Keratinocyte (primary cell): ENCODE results near the gene THAP2. TPM values are rescaled to one million over a fixed set of nuclear protein-coding genes. Genes with fewer than 3 reads are reported as not detected.

Source experiments
- DNase-seq: peaks from one replicate; pipeline ENCODE4 v3.0.0-alpha.2; 2011; ENCODE audit warnings: low read depth, missing footprints, low spot score
- FAIRE-seq: peaks from 2 replicates; lab custom pipeline; 2011; peaks lifted over from hg19 to GRCh38; lab: Jason Lieb, UNC
- H2AFZ ChIP-seq: 2 replicates; pipeline ENCODE4 v1.6.0; 2012; ENCODE audit warnings: low read length, control low read depth, inconsistent platforms; ENCODE audit not compliant: control insufficient read depth
- H3K27ac ChIP-seq: 2 replicates; pipeline ENCODE4 v1.5.1; 2011; ENCODE audit warnings: low read length; ENCODE audit not compliant: control insufficient read depth, insufficient read depth
- H3K27me3 ChIP-seq: 3 replicates; pipeline ENCODE4 v1.6.0; 2011; ENCODE audit warnings: low read length; ENCODE audit not compliant: control insufficient read depth, insufficient read depth; ENCODE audit errors: extremely low read depth
- H3K36me3 ChIP-seq, 2 experiments: 2 replicates in 1 of 2; 3 replicates in 1 of 2; pipeline ENCODE4 v1.5.1; 2011; ENCODE audit warnings: low read length in 2 of 2, mild to moderate bottlenecking in 1 of 2; ENCODE audit not compliant: control insufficient read depth in 2 of 2, insufficient read depth in 2 of 2; ENCODE audit errors: extremely low read depth in 1 of 2
- H3K4me1 ChIP-seq: 3 replicates; pipeline ENCODE4 v1.5.1; 2011; ENCODE audit warnings: low read length; ENCODE audit not compliant: control insufficient read depth, insufficient read depth; ENCODE audit errors: extremely low read depth
- H3K4me2 ChIP-seq: 3 replicates; pipeline ENCODE4 v1.6.0; 2011; ENCODE audit warnings: low read depth, low read length; ENCODE audit not compliant: control insufficient read depth, insufficient read depth; ENCODE audit errors: extremely low read depth
- H3K4me3 ChIP-seq, 3 experiments: fragments of 200-600 bp in 1 of 3; sonication (generic) in 1 of 3; 2 replicates in 2 of 3; 3 replicates in 1 of 3; pipeline ENCODE4 v1.5.1; 2011 to 2016; ENCODE audit warnings: low read length in 3 of 3, mild to moderate bottlenecking in 3 of 3, control low read depth in 2 of 3, inconsistent platforms in 1 of 3, low read depth in 1 of 3, mixed read lengths in 1 of 3, mixed run types in 1 of 3, moderate library complexity in 1 of 3; ENCODE audit not compliant: control insufficient read depth in 2 of 3, insufficient read depth in 2 of 3; ENCODE audit errors: extremely low read depth in 1 of 3
- H3K79me2 ChIP-seq: 2 replicates; pipeline ENCODE4 v1.6.0; 2012; ENCODE audit warnings: low read length; ENCODE audit not compliant: control insufficient read depth, insufficient read depth
- H3K9ac ChIP-seq: 3 replicates; pipeline ENCODE4 v1.6.0; 2011; ENCODE audit warnings: low read length; ENCODE audit not compliant: control insufficient read depth, insufficient read depth; ENCODE audit errors: extremely low read depth
- H3K9me1 ChIP-seq: 3 replicates; pipeline ENCODE4 v1.6.0; 2011; ENCODE audit warnings: low read length; ENCODE audit not compliant: control insufficient read depth, insufficient read depth; ENCODE audit errors: extremely low read depth
- H3K9me3 ChIP-seq: 2 replicates; pipeline ENCODE4 v1.5.1; 2012; ENCODE audit warnings: low read depth, low read length; ENCODE audit not compliant: control insufficient read depth
- H4K20me1 ChIP-seq: 3 replicates; pipeline ENCODE4 v1.6.0; 2011; ENCODE audit warnings: low read length; ENCODE audit not compliant: control insufficient read depth, insufficient read depth; ENCODE audit errors: extremely low read depth
- EZH2 ChIP-seq: IDR thresholded peaks from one replicate; pipeline ENCODE4 v1.6.1; 2012; ENCODE audit warnings: inconsistent platforms, mild to moderate bottlenecking, low read length, moderate library complexity
- dilution Hi-C: fragments of 300-500 bp; cut with MboI; formaldehyde crosslinking; loops from one replicate; pipeline ENCODE4 v1.7.0; 2020; ENCODE audit warnings: low sequenced_read_pairs; ENCODE audit not compliant: extremely low pct_ligation_motif_present
- polyA plus RNA-seq, 5 experiments: library from polyadenylated mRNA; depleted of rRNA in 3 of 5; stranded (reverse) in 3 of 5; stranded (forward) in 1 of 5; unstranded in 1 of 5; fragments of >200 nt; gene quantifications; 1 replicate in 1 of 5; 2 replicates in 3 of 5; 3 replicates in 1 of 5; pipeline versions ENCODE4 v1.2.1 to v1.2.3, GENCODE V29; 2011 to 2012; ENCODE audit warnings: missing spikeins in 2 of 5, low read depth in 1 of 5, low replicate concordance in 1 of 5
- TF ChIP-seq, protein P1 (sequence below), 3 experiments: IDR thresholded peaks in 1 of 3; conservative IDR thresholded peaks in 1 of 3; optimal IDR thresholded peaks in 1 of 3; 2 replicates in 2 of 3; 3 replicates in 1 of 3; pipeline versions ENCODE3 to v1.5.1; 2011; ENCODE audit warnings: low read length in 3 of 3, mild to moderate bottlenecking in 3 of 3, moderate library complexity in 2 of 3, control low read depth in 1 of 3, inconsistent platforms in 1 of 3; ENCODE audit not compliant: insufficient read depth in 2 of 3; ENCODE audit errors: extremely low read depth in 1 of 3

The THAP2 gene
- polyA plus RNA-seq, 1 donor (not counting 4 experiments of a cell fraction or from before 2014, with no cell fraction given) = 4.4 TPM

- H3K4me1 ChIP-seq = peaks cover 2% of the 10 kb centered on the region
- peaks cover 92% of the 10 kb centered on the region for H3K79me2 ChIP-seq
- no peaks in the 10 kb centered on the region for H4K20me1 ChIP-seq
- H3K4me2 ChIP-seq = no peak overlapping the region
- no peaks in the 10 kb centered on the region for H3K9me1 ChIP-seq
- no peak overlapping the region for H3K4me3 ChIP-seq
- no peak overlapping the region for H3K27ac ChIP-seq
- no peak for FAIRE-seq
- dilution Hi-C loops = no loop called here
- no peak overlapping the region for H2AFZ ChIP-seq
- TF ChIP-seq, protein P1, sequence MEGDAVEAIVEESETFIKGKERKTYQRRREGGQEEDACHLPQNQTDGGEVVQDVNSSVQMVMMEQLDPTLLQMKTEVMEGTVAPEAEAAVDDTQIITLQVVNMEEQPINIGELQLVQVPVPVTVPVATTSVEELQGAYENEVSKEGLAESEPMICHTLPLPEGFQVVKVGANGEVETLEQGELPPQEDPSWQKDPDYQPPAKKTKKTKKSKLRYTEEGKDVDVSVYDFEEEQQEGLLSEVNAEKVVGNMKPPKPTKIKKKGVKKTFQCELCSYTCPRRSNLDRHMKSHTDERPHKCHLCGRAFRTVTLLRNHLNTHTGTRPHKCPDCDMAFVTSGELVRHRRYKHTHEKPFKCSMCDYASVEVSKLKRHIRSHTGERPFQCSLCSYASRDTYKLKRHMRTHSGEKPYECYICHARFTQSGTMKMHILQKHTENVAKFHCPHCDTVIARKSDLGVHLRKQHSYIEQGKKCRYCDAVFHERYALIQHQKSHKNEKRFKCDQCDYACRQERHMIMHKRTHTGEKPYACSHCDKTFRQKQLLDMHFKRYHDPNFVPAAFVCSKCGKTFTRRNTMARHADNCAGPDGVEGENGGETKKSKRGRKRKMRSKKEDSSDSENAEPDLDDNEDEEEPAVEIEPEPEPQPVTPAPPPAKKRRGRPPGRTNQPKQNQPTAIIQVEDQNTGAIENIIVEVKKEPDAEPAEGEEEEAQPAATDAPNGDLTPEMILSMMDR (optimal IDR thresholded peaks at IDR 0.05 in 1 of 3, IDR thresholded peaks at IDR 0.05 in 1 of 3, conservative IDR thresholded peaks at IDR 0.05 in 1 of 3; ENCODE audit: extremely low read depth in 1 of 3, insufficient read depth in 2 of 3, low read length in 3 of 3) = no peak
- TF ChIP-seq EZH2 = no peak
- DNase-seq = no peak
- H3K27me3 ChIP-seq = no peaks in the 10 kb centered on the region
- H3K9me3 ChIP-seq = no peaks in the 10 kb centered on the region
- peaks cover 9 to 19% of the 10 kb centered on the region in 2 experiments for H3K36me3 ChIP-seq
- no peak overlapping the region for H3K9ac ChIP-seq
These were observed 11.4 kb upstream of the THAP2 start for GRCh38 chr12:71652656-71653055.

- no peaks in the 10 kb centered on the region for H3K9me1 ChIP-seq
- no peak overlapping the region for H3K27ac ChIP-seq
- no peaks in the 10 kb centered on the region for H4K20me1 ChIP-seq
- H3K4me1 ChIP-seq = peaks cover 2% of the 10 kb centered on the region
- no peak overlapping the region for H2AFZ ChIP-seq
- no peak for FAIRE-seq
- H3K9ac ChIP-seq = no peak overlapping the region
- no peaks in the 10 kb centered on the region for H3K9me3 ChIP-seq
- no peak for DNase-seq
- no peaks in the 10 kb centered on the region for H3K27me3 ChIP-seq
- TF ChIP-seq, protein P1 (optimal IDR thresholded peaks at IDR 0.05 in 1 of 3, IDR thresholded peaks at IDR 0.05 in 1 of 3, conservative IDR thresholded peaks at IDR 0.05 in 1 of 3; ENCODE audit: extremely low read depth in 1 of 3, insufficient read depth in 2 of 3, low read length in 3 of 3) = no peak
- no peak for TF ChIP-seq EZH2
- H3K4me3 ChIP-seq = no peak overlapping the region
- H3K79me2 ChIP-seq = peaks cover 90% of the 10 kb centered on the region
- H3K4me2 ChIP-seq = no peak overlapping the region
- dilution Hi-C loops = no loop called here
- peaks cover 9 to 19% of the 10 kb centered on the region in 2 experiments for H3K36me3 ChIP-seq
These were observed 11.0 kb upstream of the THAP2 start for GRCh38 chr12:71653137-71653536.
